AG10803 (cell line): ENCODE measurements around the gene EHD2.
"Not testable (repeated sequence)": the region's sequence is repeated elsewhere in the genome, so short reads cannot be mapped to it uniquely, and the experiment has no call there.

ENCODE experiments used
- DNase-seq: peaks from one replicate; pipeline ENCODE4 v3.0.0; 2010; ENCODE audit warnings: low read depth
- H3K4me3 ChIP-seq: 2 replicates; pipeline ENCODE4 v1.5.1; 2011; ENCODE audit warnings: mild to moderate bottlenecking, low read length, control low read depth
- CTCF ChIP-seq: conservative IDR thresholded peaks from 2 replicates; pipeline ENCODE4 v1.5.1; 2011; ENCODE audit warnings: mild to moderate bottlenecking, low read length, control low read depth, inconsistent platforms

Gene EHD2

GRCh38 chr19:47778954-47779351 is 65.7 kb downstream of the EHD2 start:
- peak; percentile 31 for DNase-seq
- no peak for TF ChIP-seq CTCF
- peak overlapping the region; percentile 90 for H3K4me3 ChIP-seq

GRCh38 chr19:47779524-47780214 is 66.4 kb downstream of the EHD2 start:
- H3K4me3 ChIP-seq = peak overlapping the region; percentile 90
- TF ChIP-seq CTCF = no peak
- DNase-seq = peak; percentile 28

GRCh38 chr19:47780215-47780551 is 67.0 kb downstream of the EHD2 start:
- TF ChIP-seq CTCF = no peak
- no peak for DNase-seq
- peak overlapping the region; percentile 90 for H3K4me3 ChIP-seq

GRCh38 chr19:47781590-47782262 is 68.5 kb downstream of the EHD2 start:
- H3K4me3 ChIP-seq = no peak overlapping the region
- TF ChIP-seq CTCF = no peak
- DNase-seq = peak; percentile 19

- no peak for DNase-seq
- no peak for TF ChIP-seq CTCF
- no peak overlapping the region for H3K4me3 ChIP-seq
These were observed 73.3 kb downstream of the EHD2 start for GRCh38 chr19:47786566-47786965.

GRCh38 chr19:47787307-47787706 is 74.1 kb downstream of the EHD2 start:
- not testable (repeated sequence) for H3K4me3 ChIP-seq

GRCh38 chr19:47789811-47790210 is 76.6 kb downstream of the EHD2 start:
- H3K4me3 ChIP-seq, DNase-seq: not testable (repeated sequence)

More at GRCh38 chr19:47787307-47787706, 74.1 kb downstream of the EHD2 start:
- not testable (repeated sequence) for DNase-seq

- peak; percentile 78 for TF ChIP-seq CTCF
- DNase-seq = peak; percentile 56
- H3K4me3 ChIP-seq = no peak overlapping the region
These were observed 77.2 kb downstream of the EHD2 start for GRCh38 chr19:47790398-47790814.
